NCI-H510A treated with DMSO at 0.1 percent for 48 hours (cell line): Measurements from ENCODE around the gene RBM6.
A peak's percentile ranks its signal among the peaks of the same experiment; 100 is the strongest.
"Not testable (repeated sequence)": the region's sequence is repeated elsewhere in the genome, so short reads cannot be mapped to it uniquely, and the experiment has no call there.

Experiments
- DNase-seq: peaks from one replicate; lab custom pipeline; 2025; lab: John Stamatoyannopoulos, UW

RBM6 gene

GRCh38 chr3:49976942-49977341 is 37.0 kb downstream of the RBM6 start:
- DNase-seq, result no peak

- no peak for DNase-seq
Observed at GRCh38 chr3:49984394-49984793, 44.4 kb downstream of the RBM6 start.

- no peak for DNase-seq
Observed at GRCh38 chr3:49992326-49992725, 52.4 kb downstream of the RBM6 start.

- no peak for DNase-seq
Observed at GRCh38 chr3:49994476-49994875, 54.5 kb downstream of the RBM6 start.

GRCh38 chr3:49996016-49996415 is 56.1 kb downstream of the RBM6 start:
- DNase-seq, result no peak

GRCh38 chr3:49997862-49998261 is 57.9 kb downstream of the RBM6 start:
- DNase-seq, result no peak

GRCh38 chr3:49998326-49998725 is 58.4 kb downstream of the RBM6 start:
- no peak for DNase-seq

GRCh38 chr3:50001511-50001910 is 61.6 kb downstream of the RBM6 start:
- no peak for DNase-seq

- DNase-seq, result no peak
Observed at GRCh38 chr3:50003216-50003615, 63.3 kb downstream of the RBM6 start.

- no peak for DNase-seq
Observed at GRCh38 chr3:50003824-50004223, 63.9 kb downstream of the RBM6 start.

- peak; percentile 26 for DNase-seq
Observed at GRCh38 chr3:50008931-50009330, 69.0 kb downstream of the RBM6 start.

GRCh38 chr3:50010959-50011358 is 71.0 kb downstream of the RBM6 start:
- no peak for DNase-seq

GRCh38 chr3:50015918-50016317 is 76.0 kb downstream of the RBM6 start:
- no peak for DNase-seq

GRCh38 chr3:50028346-50028745 is 88.4 kb downstream of the RBM6 start:
- no peak for DNase-seq

GRCh38 chr3:50031201-50031600 is 91.3 kb downstream of the RBM6 start:
- DNase-seq, result not testable (repeated sequence)

- DNase-seq, result no peak
Observed at GRCh38 chr3:50044976-50045375, 105.0 kb downstream of the RBM6 start.

GRCh38 chr3:50047426-50047825 is 107.5 kb downstream of the RBM6 start:
- DNase-seq, result no peak

- DNase-seq, result no peak
Observed at GRCh38 chr3:50050361-50050760, 110.4 kb downstream of the RBM6 start.

- no peak for DNase-seq
Observed at GRCh38 chr3:50057756-50058155, 117.8 kb downstream of the RBM6 start.

GRCh38 chr3:50068134-50068533 is 128.2 kb downstream of the RBM6 start:
- no peak for DNase-seq

GRCh38 chr3:50078091-50078490 is 138.1 kb downstream of the RBM6 start:
- DNase-seq, result no peak

- DNase-seq, result no peak
Observed at GRCh38 chr3:50078622-50079021, 138.7 kb downstream of the RBM6 start.

- DNase-seq, result not testable (repeated sequence)
Observed at GRCh38 chr3:50084951-50085350, 145.0 kb downstream of the RBM6 start.

GRCh38 chr3:50088725-50089608 is 149.0 kb downstream of the RBM6 start, which contains the start of gene RBM5:
TSS of gene RBM5 (plus strand) at chr3:50088919. CDS start at chr3:50090435, 1,516 bp downstream.
- DNase-seq, result peak; percentile 59
